ENCODE results near the gene ABHD13.
"Not testable (repeated sequence)": the region's sequence is repeated elsewhere in the genome, so short reads cannot be mapped to it uniquely, and the experiment has no call there.

ABHD13 gene

DNA sequence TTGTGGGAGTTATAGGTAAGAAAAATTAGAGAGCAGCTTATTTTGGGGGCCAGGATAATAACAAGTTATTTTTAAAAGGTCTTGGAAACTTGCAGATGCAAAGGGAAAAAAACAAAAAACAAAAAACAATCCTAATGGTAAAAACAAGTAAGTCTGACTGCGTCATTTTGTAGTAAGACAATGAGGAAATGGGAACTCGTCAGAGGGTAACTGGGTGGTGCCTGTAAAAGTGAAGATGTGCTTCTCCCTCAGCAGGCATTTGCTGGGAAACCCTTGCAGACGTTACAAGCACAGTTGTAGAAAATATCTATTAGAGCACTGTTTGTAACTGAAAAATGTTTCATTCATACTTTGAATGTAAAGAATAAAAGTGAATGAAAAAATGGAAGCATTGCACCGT is 49.2 kb downstream of the ABHD13 start:
- Mint-ChIP-seq H3K9me3 (no peaks in the 10 kb centered on the region), H3K4me3 (no peak overlapping the region), H3K4me1 (peaks cover 38% of the 10 kb centered on the region), H3K36me3 (peaks cover 6% of the 10 kb centered on the region), H3K27me3 (no peaks in the 10 kb centered on the region), H3K27ac (peak overlapping the region; percentile 32)
- no peak for ATAC-seq

DNA sequence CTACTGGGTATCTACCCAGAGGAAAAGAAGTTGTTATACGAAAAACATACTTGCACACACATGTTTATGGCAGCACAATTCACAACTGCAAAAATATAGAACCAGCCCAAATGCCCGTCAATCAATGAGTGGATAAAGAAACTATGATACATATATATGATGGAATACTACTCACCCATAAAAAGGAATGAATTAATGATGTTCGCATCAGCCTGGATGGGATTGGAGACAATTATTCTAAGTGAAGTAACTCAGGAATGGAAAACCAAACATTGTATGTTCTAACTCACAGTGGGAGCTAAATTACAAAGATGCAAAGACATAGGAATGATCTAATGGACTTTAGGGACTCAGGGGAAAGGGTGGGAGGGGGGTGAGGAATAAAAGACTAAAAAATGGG is 49.7 kb downstream of the ABHD13 start:
- not testable (repeated sequence) for H3K27ac Mint-ChIP-seq, H3K4me3 Mint-ChIP-seq, H3K27me3 Mint-ChIP-seq, ATAC-seq, H3K36me3 Mint-ChIP-seq, H3K9me3 Mint-ChIP-seq
- H3K4me1 Mint-ChIP-seq, result peaks cover 38% of the 10 kb centered on the region

DNA sequence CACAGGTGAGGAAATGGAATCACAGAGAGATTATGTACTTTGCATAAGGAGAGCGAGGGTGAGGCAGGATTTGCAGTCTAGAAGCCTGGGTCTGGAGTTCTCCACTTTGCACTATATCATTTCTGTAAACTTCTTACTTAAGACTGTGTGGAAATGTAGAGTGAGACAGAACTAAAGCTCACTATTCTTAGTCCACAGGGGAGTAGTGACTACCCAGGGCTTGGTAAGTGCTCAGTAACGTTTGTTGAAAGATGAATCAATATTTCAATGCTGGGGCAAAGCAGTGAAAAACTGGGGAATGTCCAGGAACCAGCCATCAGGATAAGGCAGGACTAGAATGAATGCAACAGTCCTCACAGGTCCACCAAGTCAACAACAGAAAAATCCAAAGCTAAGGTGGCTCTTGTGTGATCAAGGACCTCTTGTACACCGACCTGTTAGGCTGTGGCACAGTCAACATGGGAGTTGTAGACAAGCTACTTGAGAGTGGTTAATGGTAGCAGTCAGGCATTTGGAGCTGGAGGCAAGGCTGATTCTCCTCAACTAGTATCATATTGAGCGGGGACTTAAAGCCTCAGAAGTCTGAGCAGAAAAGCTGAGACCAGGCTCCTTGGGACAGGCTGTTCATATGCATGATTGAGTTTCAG is 50.4 kb downstream of the ABHD13 start:
- Mint-ChIP-seq H3K4me1 (peaks cover 38% of the 10 kb centered on the region), H3K27ac (peak overlapping the region; percentile 73), H3K36me3 (peaks cover 6% of the 10 kb centered on the region), H3K9me3 (no peaks in the 10 kb centered on the region), H3K4me3 (no peak overlapping the region), H3K27me3 (no peaks in the 10 kb centered on the region)
- no peak for ATAC-seq

DNA sequence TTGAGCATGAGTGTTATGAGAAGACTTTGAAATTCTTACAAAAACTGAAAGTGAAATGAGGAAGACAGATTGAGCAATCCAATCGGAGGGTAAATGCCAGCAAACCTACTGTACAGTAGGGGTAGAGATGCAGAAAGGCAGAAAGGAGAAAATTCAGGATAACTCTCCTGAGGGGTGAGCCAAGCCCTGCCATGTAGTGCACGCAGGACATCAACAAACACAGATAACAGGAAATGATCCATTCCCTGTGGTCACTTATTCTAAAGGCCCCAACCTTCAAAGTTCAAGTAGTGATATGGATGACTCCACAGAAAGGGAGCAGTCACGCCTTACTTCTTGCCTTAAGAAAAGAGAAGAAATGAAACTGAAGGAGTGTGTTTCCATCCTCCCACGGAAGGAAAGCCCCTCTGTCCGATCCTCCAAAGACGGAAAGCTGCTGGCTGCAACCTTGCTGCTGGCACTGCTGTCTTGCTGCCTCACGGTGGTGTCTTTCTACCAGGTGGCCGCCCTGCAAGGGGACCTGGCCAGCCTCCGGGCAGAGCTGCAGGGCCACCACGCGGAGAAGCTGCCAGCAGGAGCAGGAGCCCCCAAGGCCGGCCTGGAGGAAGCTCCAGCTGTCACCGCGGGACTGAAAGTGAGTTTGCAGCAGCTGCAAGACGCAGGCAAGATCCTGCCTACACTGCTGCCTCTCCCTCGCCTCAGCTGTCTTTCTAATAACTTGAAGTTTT is 51.6 kb downstream of the ABHD13 start, which contains the start of gene TNFSF13B:
Gene TNFSF13B (plus strand): TSS at position 118 of the 728 bp plus-strand sequence. CDS start 178 bp downstream, at position 296.
- H3K27ac Mint-ChIP-seq, result peak within 1 kb of the TSS; percentile 73
- peaks cover 34% of the 10 kb centered on the region for H3K4me1 Mint-ChIP-seq
- peak; percentile 88 for ATAC-seq
- H3K27me3 Mint-ChIP-seq, result no peaks in the 10 kb centered on the region
- H3K9me3 Mint-ChIP-seq, result no peaks in the 10 kb centered on the region
- H3K36me3 Mint-ChIP-seq, result peaks cover 1% of the 10 kb centered on the region
- peak within 1 kb of the TSS; percentile 69 for H3K4me3 Mint-ChIP-seq

DNA sequence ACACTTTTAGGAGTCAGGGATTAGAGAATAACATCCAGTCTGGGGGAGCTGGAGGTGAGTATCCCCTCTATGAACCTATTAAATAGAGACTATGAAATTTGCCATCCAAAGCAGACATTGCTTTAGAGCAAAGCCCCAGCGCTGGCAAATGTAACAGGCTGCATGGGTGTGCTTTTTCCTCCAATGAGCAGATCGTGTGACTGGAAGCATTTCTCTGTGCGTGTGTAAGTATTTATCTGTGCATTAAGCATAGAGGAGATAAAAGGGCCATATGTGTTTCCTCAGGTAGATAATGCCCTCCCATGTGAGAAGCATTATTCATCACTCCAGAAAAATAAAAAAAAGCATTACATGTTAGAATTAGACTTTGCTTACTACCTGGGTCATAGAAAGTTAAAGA is 52.2 kb downstream of the ABHD13 start:
- H3K36me3 Mint-ChIP-seq, result no peaks in the 10 kb centered on the region
- peak overlapping the region; percentile 73 for H3K27ac Mint-ChIP-seq
- peaks cover 33% of the 10 kb centered on the region for H3K4me1 Mint-ChIP-seq
- no peaks in the 10 kb centered on the region for H3K9me3 Mint-ChIP-seq
- H3K27me3 Mint-ChIP-seq, result no peaks in the 10 kb centered on the region
- peak overlapping the region; percentile 69 for H3K4me3 Mint-ChIP-seq
- no peak for ATAC-seq

DNA sequence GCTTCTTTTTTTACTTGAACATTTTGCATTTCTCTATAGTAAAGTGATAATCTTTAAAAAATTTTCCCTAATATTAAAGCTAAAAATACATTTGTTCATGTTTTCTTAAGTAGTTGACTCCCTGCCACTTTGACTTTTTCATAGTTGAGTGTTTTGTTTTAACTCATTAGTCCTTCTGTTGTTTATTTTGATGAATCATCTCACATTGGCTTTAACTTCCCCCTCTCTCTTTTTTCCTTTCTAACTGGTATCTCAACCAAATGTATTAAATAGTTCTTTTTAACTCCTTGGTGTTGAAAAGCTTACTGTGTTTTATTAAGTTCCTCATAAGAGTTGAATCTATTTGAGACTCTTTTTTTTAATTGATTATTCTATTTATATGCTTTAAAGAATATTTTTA is 54.1 kb downstream of the ABHD13 start:
- no peaks in the 10 kb centered on the region for H3K36me3 Mint-ChIP-seq
- no peak overlapping the region for H3K27ac Mint-ChIP-seq
- no peak overlapping the region for H3K4me3 Mint-ChIP-seq
- no peaks in the 10 kb centered on the region for H3K27me3 Mint-ChIP-seq
- no peaks in the 10 kb centered on the region for H3K9me3 Mint-ChIP-seq
- no peak for ATAC-seq
- peaks cover 21% of the 10 kb centered on the region for H3K4me1 Mint-ChIP-seq

DNA sequence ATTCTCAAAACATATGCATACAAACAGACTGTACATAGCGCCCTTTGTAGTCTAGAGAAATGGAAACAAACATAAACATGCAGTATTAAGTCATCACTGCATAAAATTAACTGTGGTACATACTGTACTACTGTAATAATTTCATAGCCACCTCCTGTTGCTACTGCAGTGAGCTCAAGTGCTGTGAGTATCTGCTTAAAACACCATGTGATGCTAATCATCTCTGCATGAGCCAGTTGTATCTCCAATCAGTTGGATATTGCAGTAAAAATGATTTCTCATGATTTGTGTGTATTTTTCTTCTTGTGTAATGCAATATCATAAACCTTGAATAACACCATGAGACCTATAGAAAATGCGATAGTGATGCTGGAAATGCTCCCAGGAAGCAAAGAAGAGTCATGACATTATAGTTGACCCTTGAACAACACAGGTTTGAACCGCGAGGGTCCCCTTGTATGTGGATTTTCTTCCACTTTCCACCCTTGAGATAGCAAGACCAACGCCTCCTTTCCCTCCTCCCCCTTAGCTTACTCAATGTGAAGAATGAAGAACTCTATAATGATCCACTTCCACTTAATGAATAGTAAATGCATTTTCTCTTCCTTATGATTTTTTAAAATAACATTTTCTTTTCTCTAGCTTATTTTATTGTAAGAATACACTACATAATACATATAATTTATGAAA is 55.4 kb downstream of the ABHD13 start:
- Mint-ChIP-seq H3K27ac (no peak overlapping the region), H3K4me1 (peaks cover 20% of the 10 kb centered on the region), H3K9me3 (no peaks in the 10 kb centered on the region), H3K36me3 (no peaks in the 10 kb centered on the region), H3K27me3 (peaks cover 3% of the 10 kb centered on the region), H3K4me3 (no peak overlapping the region)
- ATAC-seq, result no peak

DNA sequence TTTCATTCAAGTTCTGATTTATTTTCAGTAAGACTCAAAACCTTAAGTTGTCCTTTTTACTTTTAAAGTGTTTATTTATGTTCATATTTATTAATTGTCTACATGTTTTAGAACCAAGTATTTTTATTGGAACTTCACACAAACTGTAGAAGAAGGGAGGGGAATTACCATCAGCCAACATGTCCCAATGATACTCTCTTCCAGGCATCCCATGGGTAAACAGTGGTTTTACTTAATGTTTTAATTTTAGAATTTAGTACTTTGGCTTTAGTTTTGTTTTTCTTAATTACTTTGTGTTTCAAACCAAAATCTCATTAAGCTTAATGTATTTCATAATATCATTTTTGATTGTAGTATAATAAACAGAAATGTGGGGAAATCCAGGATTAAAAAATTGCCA is 56.5 kb downstream of the ABHD13 start:
- no peak for ATAC-seq
- Mint-ChIP-seq H3K36me3 (no peaks in the 10 kb centered on the region), H3K4me1 (peaks cover 13% of the 10 kb centered on the region), H3K27me3 (peaks cover 9% of the 10 kb centered on the region), H3K27ac (no peak overlapping the region), H3K4me3 (no peak overlapping the region), H3K9me3 (no peaks in the 10 kb centered on the region)

DNA sequence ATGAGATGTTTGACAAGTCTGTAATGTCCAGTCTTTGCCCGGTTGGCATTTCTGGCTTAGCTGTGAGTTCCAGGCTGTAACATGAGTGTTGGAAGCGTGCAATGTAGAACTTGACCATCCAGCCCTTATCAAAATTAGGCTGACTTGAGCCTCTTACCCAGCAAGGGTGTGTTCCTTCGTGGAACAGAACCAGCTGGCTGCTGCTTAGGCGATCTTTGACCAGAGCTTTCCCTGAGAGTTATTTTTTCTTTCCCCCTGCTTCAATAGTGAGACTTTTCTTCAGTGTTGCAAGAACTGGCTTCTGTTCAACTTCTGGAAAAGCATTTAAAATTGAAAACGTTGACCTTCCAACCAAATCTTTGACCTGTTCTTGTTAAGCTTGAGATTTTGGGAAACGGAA is 57.9 kb downstream of the ABHD13 start:
- no peaks in the 10 kb centered on the region for H3K4me1 Mint-ChIP-seq
- H3K4me3 Mint-ChIP-seq, result no peak overlapping the region
- H3K9me3 Mint-ChIP-seq, result no peaks in the 10 kb centered on the region
- no peaks in the 10 kb centered on the region for H3K36me3 Mint-ChIP-seq
- H3K27ac Mint-ChIP-seq, result no peak overlapping the region
- ATAC-seq, result no peak
- H3K27me3 Mint-ChIP-seq, result peaks cover 9% of the 10 kb centered on the region

DNA sequence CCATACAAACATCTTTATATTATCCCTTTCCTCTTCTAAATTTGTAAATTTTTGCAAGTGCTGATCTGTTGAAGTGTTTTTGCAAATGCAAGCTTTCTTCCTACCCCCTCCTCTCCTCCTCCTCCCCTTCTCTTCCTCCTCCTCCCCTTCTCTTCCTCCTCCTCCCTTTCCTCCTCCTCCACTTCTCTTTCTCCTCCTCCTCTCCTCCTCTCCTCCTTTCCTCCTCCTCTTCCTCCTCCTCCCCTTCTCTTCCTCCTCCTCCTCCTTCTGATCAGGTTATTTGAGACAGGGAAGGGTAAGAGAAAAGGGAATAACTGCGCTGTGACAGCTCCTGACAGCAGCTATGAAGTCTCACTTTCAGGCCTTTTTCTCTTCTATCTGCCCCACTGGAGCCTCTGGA is 60.3 kb downstream of the ABHD13 start:
- peaks cover 9% of the 10 kb centered on the region for H3K27me3 Mint-ChIP-seq
- ATAC-seq, result no peak
- H3K36me3 Mint-ChIP-seq, result no peaks in the 10 kb centered on the region
- H3K9me3 Mint-ChIP-seq, result no peaks in the 10 kb centered on the region
- no peaks in the 10 kb centered on the region for H3K4me1 Mint-ChIP-seq
- no peak overlapping the region for H3K27ac Mint-ChIP-seq
- no peak overlapping the region for H3K4me3 Mint-ChIP-seq

DNA sequence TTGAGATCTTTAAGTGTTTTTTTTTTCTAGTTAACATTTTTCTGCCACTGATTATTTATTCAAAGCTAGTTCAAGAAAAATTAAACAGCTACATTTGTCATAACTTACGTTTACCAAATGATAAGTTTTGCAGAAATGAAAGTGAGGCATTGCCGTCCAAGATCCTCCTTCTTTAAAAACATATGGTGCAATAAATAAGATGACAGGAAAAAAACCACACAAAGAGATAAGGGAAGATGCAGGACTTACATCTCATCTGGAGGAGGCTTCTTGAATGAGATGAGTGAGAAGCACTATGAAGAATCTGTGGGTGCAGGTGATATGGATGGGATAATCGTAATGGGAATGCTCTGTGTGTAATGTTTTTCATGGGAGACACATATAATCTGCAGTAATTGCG is 63.7 kb downstream of the ABHD13 start:
- Mint-ChIP-seq H3K4me1 (no peaks in the 10 kb centered on the region), H3K9me3 (no peaks in the 10 kb centered on the region), H3K27me3 (peaks cover 9% of the 10 kb centered on the region), H3K27ac (no peak overlapping the region), H3K36me3 (no peaks in the 10 kb centered on the region), H3K4me3 (no peak overlapping the region)
- no peak for ATAC-seq

DNA sequence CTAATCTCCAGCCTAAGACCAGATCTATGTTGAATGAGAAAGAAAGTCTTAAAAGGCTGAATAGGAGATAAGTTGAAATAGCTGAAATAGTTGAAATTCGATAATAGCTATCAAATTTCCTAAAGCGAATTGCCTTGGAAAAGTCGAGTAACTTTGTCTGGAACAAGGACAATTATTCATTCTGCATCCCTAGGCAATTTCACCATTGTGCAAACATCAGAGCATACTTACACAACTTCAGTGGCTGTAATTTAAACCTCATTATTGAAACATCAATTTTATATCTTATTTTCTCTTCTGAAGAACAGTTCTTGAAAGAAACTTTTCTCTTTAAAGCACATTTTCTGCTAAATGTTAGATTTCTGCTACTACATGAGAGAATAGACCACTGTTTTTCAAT is 64.9 kb downstream of the ABHD13 start:
- Mint-ChIP-seq H3K27me3 (peaks cover 9% of the 10 kb centered on the region), H3K9me3 (no peaks in the 10 kb centered on the region), H3K4me1 (no peaks in the 10 kb centered on the region), H3K4me3 (no peak overlapping the region), H3K36me3 (no peaks in the 10 kb centered on the region), H3K27ac (no peak overlapping the region)
- no peak for ATAC-seq
